ENCODE data around the gene SLCO3A1.

Gene SLCO3A1

GRCh38 chr15:91882858-91883586, 29.5 kb downstream of the SLCO3A1 start:
- DNase-seq (ENCODE audit: low spot score) = peak; percentile 87

- no peak for DNase-seq (ENCODE audit: low spot score)
These were observed 31.1 kb downstream of the SLCO3A1 start for GRCh38 chr15:91884606-91885005.

GRCh38 chr15:91885054-91885453, 31.5 kb downstream of the SLCO3A1 start:
- DNase-seq (ENCODE audit: low spot score) = no peak

GRCh38 chr15:91885714-91886270, 32.3 kb downstream of the SLCO3A1 start:
- DNase-seq (ENCODE audit: low spot score) = no peak

GRCh38 chr15:91886878-91887277, 33.4 kb downstream of the SLCO3A1 start:
- DNase-seq (ENCODE audit: low spot score) = no peak

- DNase-seq (ENCODE audit: low spot score) = peak; percentile 82
These were observed 33.8 kb downstream of the SLCO3A1 start for GRCh38 chr15:91887321-91887720.

- DNase-seq (ENCODE audit: low spot score) = no peak
These were observed 34.4 kb downstream of the SLCO3A1 start for GRCh38 chr15:91887921-91888373.

- DNase-seq (ENCODE audit: low spot score) = no peak
These were observed 35.8 kb downstream of the SLCO3A1 start for GRCh38 chr15:91889111-91889815.

- DNase-seq (ENCODE audit: low spot score) = no peak
These were observed 37.1 kb downstream of the SLCO3A1 start for GRCh38 chr15:91890614-91891013.

- DNase-seq (ENCODE audit: low spot score) = peak; percentile 55
These were observed 37.6 kb downstream of the SLCO3A1 start for GRCh38 chr15:91891101-91891500.

- DNase-seq (ENCODE audit: low spot score) = no peak
These were observed 38.4 kb downstream of the SLCO3A1 start for GRCh38 chr15:91891788-91892345.

GRCh38 chr15:91892436-91892835, 38.9 kb downstream of the SLCO3A1 start:
- DNase-seq (ENCODE audit: low spot score) = peak; percentile 24

- no peak for DNase-seq (ENCODE audit: low spot score)
These were observed 41.1 kb downstream of the SLCO3A1 start for GRCh38 chr15:91894606-91895005.

GRCh38 chr15:91895051-91895450, 41.5 kb downstream of the SLCO3A1 start:
- DNase-seq (ENCODE audit: low spot score) = no peak

GRCh38 chr15:91896341-91897055, 43.0 kb downstream of the SLCO3A1 start:
- DNase-seq (ENCODE audit: low spot score) = no peak

- DNase-seq (ENCODE audit: low spot score) = no peak
These were observed 44.3 kb downstream of the SLCO3A1 start for GRCh38 chr15:91897585-91898372.

GRCh38 chr15:91898843-91899242, 45.3 kb downstream of the SLCO3A1 start:
- no peak for DNase-seq (ENCODE audit: low spot score)

GRCh38 chr15:91904942-91905341, 51.4 kb downstream of the SLCO3A1 start:
- DNase-seq (ENCODE audit: low spot score) = no peak

GRCh38 chr15:91908391-91908790, 54.9 kb downstream of the SLCO3A1 start:
- DNase-seq (ENCODE audit: low spot score) = no peak

GRCh38 chr15:91909111-91909510, 55.6 kb downstream of the SLCO3A1 start:
- DNase-seq (ENCODE audit: low spot score) = no peak

- no peak for DNase-seq (ENCODE audit: low spot score)
These were observed 56.1 kb downstream of the SLCO3A1 start for GRCh38 chr15:91909574-91909973.
